Kidney (tissue), 14 donors: ENCODE results near the gene B3GALT5. TPM values are rescaled to one million over a fixed set of nuclear protein-coding genes. Genes with fewer than 3 reads are reported as not detected.

Source experiments
- DNase-seq, 5 donors: peaks; one replicate each; pipeline ENCODE4 v3.0.0-alpha.2; 2013 to 2020
- FAIRE-seq: peaks from 2 replicates; lab custom pipeline; 2012; peaks lifted over from hg19 to GRCh38; lab: Jason Lieb, UNC
- H3K27ac ChIP-seq, 2 donors: one replicate each; pipeline ENCODE4 v1.7.0; 2013; ENCODE audit warnings: low read depth in 2 of 2, low read length in 2 of 2, inconsistent platforms in 1 of 2
- H3K27me3 ChIP-seq: one replicate; pipeline ENCODE4 v1.7.1; 2013; ENCODE audit warnings: low read length, inconsistent platforms; ENCODE audit not compliant: control insufficient read depth, insufficient read depth
- H3K36me3 ChIP-seq, 3 donors: one replicate each; pipeline versions ENCODE4 v1.7.0 to v1.7.1; 2013; ENCODE audit warnings: low read length in 3 of 3, control low read depth in 1 of 3, inconsistent platforms in 1 of 3; ENCODE audit not compliant: insufficient read depth in 3 of 3, control insufficient read depth in 2 of 3
- H3K4me1 ChIP-seq, 3 donors: one replicate each; pipeline versions ENCODE4 v1.7.0 to v1.7.1; 2013; ENCODE audit warnings: low read length in 3 of 3, inconsistent platforms in 1 of 3, low read depth in 1 of 3; ENCODE audit not compliant: control insufficient read depth in 2 of 3, insufficient read depth in 2 of 3
- H3K4me3 ChIP-seq, 3 donors: one replicate each; pipeline versions ENCODE4 v1.7.0 to v1.8.1; 2013; ENCODE audit warnings: low read length in 3 of 3, control low read depth in 1 of 3, inconsistent platforms in 1 of 3
- H3K9ac ChIP-seq, 3 donors: one replicate each; pipeline versions ENCODE4 v1.7.0 to v1.7.1; 2013; ENCODE audit warnings: low read length in 3 of 3, control low read depth in 1 of 3, inconsistent platforms in 1 of 3
- H3K9me3 ChIP-seq, 3 donors: one replicate each; pipeline versions ENCODE4 v1.7.0 to v1.7.1; 2013; ENCODE audit warnings: low read length in 3 of 3, control low read depth in 1 of 3, inconsistent platforms in 1 of 3; ENCODE audit not compliant: control insufficient read depth in 2 of 3, insufficient read depth in 1 of 3
- CTCF ChIP-seq: IDR thresholded peaks from 3 replicates; pipeline ENCODE4 v1.5.1; 2012; ENCODE audit warnings: mild to moderate bottlenecking, moderate library complexity, borderline replicate concordance; ENCODE audit not compliant: insufficient read depth; ENCODE audit errors: extremely low read depth
- intact Hi-C: fragments of 100-400 bp; cut with DNase I; formaldehyde crosslinking; loops from one replicate; pipeline ENCODE4 v1.11.1; 2022
- polyA plus RNA-seq: library from polyadenylated mRNA; stranded (reverse); fragments of 350-450 nt; fragmentation: Illumina TruSeq; extraction: RNeasy Lipid Tissue Mini Kit (QIAGEN cat#74804); gene quantifications from one replicate; pipeline ENCODE4 v1.2.3, GENCODE V29; 2014; ENCODE audit warnings: low read depth, low replicate concordance; ENCODE audit not compliant: insufficient read depth
- total RNA-seq: library from RNA; stranded (reverse); fragmentation: NEBNext Ultra II Directional; extraction: Animal tissue kit (Norgen Biotek cat#: 25700); gene quantifications from one replicate; pipeline ENCODE4 v1.2.1, GENCODE V29; 2021
- donor health status: control.
- donor health status: control.
- donor health status: control.
- donor health status: control.
- donor health status: control.
- donor health status: DM: yes; HTN: yes; CAD: no.
- donor health status: Normal renal cell carcinoma (clear cell type).

B3GALT5 gene
- total and polyA plus RNA-seq, 2 donors from 2014 or later, result 0.24 to 5.6 TPM

GRCh38 chr21:39613041-39613934, 548 bp downstream of the B3GALT5 start:
- H3K27me3 ChIP-seq, result peaks cover 15% of the 10 kb centered on the region
- H3K36me3 ChIP-seq, result no peaks in the 10 kb centered on the region
- FAIRE-seq (no peak), DNase-seq (peak in 2 of 5 donors; percentile 25 to 42)
- H3K27ac ChIP-seq, result no peak overlapping the region
- intact Hi-C loops, result no loop called here
- TF ChIP-seq CTCF, result no peak
- no peaks in the 10 kb centered on the region for H3K4me1 ChIP-seq
- peak overlapping the region in 2 of 3 donors; percentile 29 to 57 for H3K4me3 ChIP-seq
- H3K9ac ChIP-seq, result no peak overlapping the region
- H3K9me3 ChIP-seq, result no peaks in the 10 kb centered on the region

GRCh38 chr21:39616211-39616772, 3.6 kb downstream of the B3GALT5 start:
- Histone ChIP-seq H3K9me3 (no peaks in the 10 kb centered on the region), H3K27ac (no peak overlapping the region), H3K9ac (no peak overlapping the region), H3K36me3 (no peaks in the 10 kb centered on the region), H3K27me3 (peaks cover 15% of the 10 kb centered on the region), H3K4me1 (no peaks in the 10 kb centered on the region), H3K4me3 (no peak overlapping the region)
- no peak for FAIRE-seq
- intact Hi-C loops, result no loop called here
- no peak for TF ChIP-seq CTCF
- DNase-seq, result no peak

- Histone ChIP-seq H3K36me3 (no peaks in the 10 kb centered on the region), H3K27ac (no peak overlapping the region), H3K4me1 (no peaks in the 10 kb centered on the region), H3K4me3 (no peak overlapping the region), H3K9ac (no peak overlapping the region), H3K27me3 (no peaks in the 10 kb centered on the region), H3K9me3 (peaks cover 0 to 5% (median 0%) of the 10 kb centered on the region in 3 donors)
- intact Hi-C loops, result no loop called here
- DNase-seq (no peak), FAIRE-seq (no peak)
- TF ChIP-seq CTCF, result no peak
Measured at GRCh38 chr21:39620856-39621255, 8.1 kb downstream of the B3GALT5 start.
